ENCODE measurements around the gene LRRC28.
"Not testable (repeated sequence)": the region's sequence is repeated elsewhere in the genome, so short reads cannot be mapped to it uniquely, and the experiment has no call there.

The LRRC28 gene

GRCh38 chr15:99390667-99391066 is 139.4 kb downstream of the LRRC28 start:
- Histone ChIP-seq H3K4me1 (ENCODE audit: insufficient read depth, insufficient read length) (no peaks in the 10 kb centered on the region), H3K27me3 (ENCODE audit: insufficient read depth, insufficient read length) (no peaks in the 10 kb centered on the region), H3K9me3 (ENCODE audit: insufficient read depth, low read length) (no peaks in the 10 kb centered on the region), H3K4me3 (ENCODE audit: insufficient read length, low read depth) (no peak overlapping the region), H3K9ac (ENCODE audit: insufficient read length, low read depth) (no peak overlapping the region), H3K36me3 (ENCODE audit: insufficient read depth, insufficient read length, low read length) (no peaks in the 10 kb centered on the region)
- peak; percentile 23 for DNase-seq (ENCODE audit: low read depth, low spot score)
- no peak for TF ChIP-seq ZNF274 (IDR thresholded peaks at IDR 0.05; ENCODE audit: low read depth, low read length)
- TF ChIP-seq SUZ12 (IDR thresholded peaks at IDR 0.05; ENCODE audit: extremely low read depth, insufficient read depth, insufficient read length): no peak
- no peak for TF ChIP-seq YY1 (IDR thresholded peaks at IDR 0.05; ENCODE audit: insufficient read depth, insufficient read length)

GRCh38 chr15:99393641-99394040 is 142.4 kb downstream of the LRRC28 start:
- Histone ChIP-seq H3K9me3 (ENCODE audit: insufficient read depth, low read length) (no peaks in the 10 kb centered on the region), H3K9ac (ENCODE audit: insufficient read length, low read depth) (no peak overlapping the region), H3K36me3 (ENCODE audit: insufficient read depth, insufficient read length, low read length) (no peaks in the 10 kb centered on the region), H3K4me3 (ENCODE audit: insufficient read length, low read depth) (no peak overlapping the region), H3K4me1 (ENCODE audit: insufficient read depth, insufficient read length) (no peaks in the 10 kb centered on the region), H3K27me3 (ENCODE audit: insufficient read depth, insufficient read length) (no peaks in the 10 kb centered on the region)
- TF ChIP-seq YY1 (IDR thresholded peaks at IDR 0.05; ENCODE audit: insufficient read depth, insufficient read length): no peak
- DNase-seq (ENCODE audit: low read depth, low spot score): no peak

GRCh38 chr15:99396375-99396774 is 145.1 kb downstream of the LRRC28 start:
- DNase-seq (ENCODE audit: low read depth, low spot score): no peak
- Histone ChIP-seq H3K36me3 (ENCODE audit: insufficient read depth, insufficient read length, low read length) (no peaks in the 10 kb centered on the region), H3K27me3 (ENCODE audit: insufficient read depth, insufficient read length) (no peaks in the 10 kb centered on the region), H3K4me3 (ENCODE audit: insufficient read length, low read depth) (no peak overlapping the region), H3K9ac (ENCODE audit: insufficient read length, low read depth) (no peak overlapping the region), H3K4me1 (ENCODE audit: insufficient read depth, insufficient read length) (no peaks in the 10 kb centered on the region), H3K9me3 (ENCODE audit: insufficient read depth, low read length) (no peaks in the 10 kb centered on the region)
- TF ChIP-seq ZNF274 (IDR thresholded peaks at IDR 0.05; ENCODE audit: low read depth, low read length) (no peak), SUZ12 (IDR thresholded peaks at IDR 0.05; ENCODE audit: extremely low read depth, insufficient read depth, insufficient read length) (no peak), YY1 (IDR thresholded peaks at IDR 0.05; ENCODE audit: insufficient read depth, insufficient read length) (no peak)

GRCh38 chr15:99399061-99399460 is 147.8 kb downstream of the LRRC28 start:
- H3K9ac ChIP-seq (ENCODE audit: insufficient read length, low read depth): no peak overlapping the region

GRCh38 chr15:99399618-99400017 is 148.3 kb downstream of the LRRC28 start:
- Histone ChIP-seq H3K4me3 (ENCODE audit: insufficient read length, low read depth) (no peak overlapping the region), H3K9ac (ENCODE audit: insufficient read length, low read depth) (no peak overlapping the region), H3K36me3 (ENCODE audit: insufficient read depth, insufficient read length, low read length) (no peaks in the 10 kb centered on the region), H3K27me3 (ENCODE audit: insufficient read depth, insufficient read length) (no peaks in the 10 kb centered on the region), H3K9me3 (ENCODE audit: insufficient read depth, low read length) (no peaks in the 10 kb centered on the region), H3K4me1 (ENCODE audit: insufficient read depth, insufficient read length) (peaks cover 5% of the 10 kb centered on the region)
- TF ChIP-seq YY1 (IDR thresholded peaks at IDR 0.05; ENCODE audit: insufficient read depth, insufficient read length): no peak
- DNase-seq (ENCODE audit: low read depth, low spot score): no peak

More at GRCh38 chr15:99399061-99399460, 147.8 kb downstream of the LRRC28 start:
- DNase-seq (ENCODE audit: low read depth, low spot score): no peak
- H3K4me3 ChIP-seq (ENCODE audit: insufficient read length, low read depth): no peak overlapping the region
- no peak for TF ChIP-seq YY1 (IDR thresholded peaks at IDR 0.05; ENCODE audit: insufficient read depth, insufficient read length)
- TF ChIP-seq ZNF274 (IDR thresholded peaks at IDR 0.05; ENCODE audit: low read depth, low read length): no peak
- no peak for TF ChIP-seq SUZ12 (IDR thresholded peaks at IDR 0.05; ENCODE audit: extremely low read depth, insufficient read depth, insufficient read length)
- no peaks in the 10 kb centered on the region for H3K9me3 ChIP-seq (ENCODE audit: insufficient read depth, low read length)
- H3K27me3 ChIP-seq (ENCODE audit: insufficient read depth, insufficient read length): no peaks in the 10 kb centered on the region
- H3K4me1 ChIP-seq (ENCODE audit: insufficient read depth, insufficient read length): peaks cover 5% of the 10 kb centered on the region
- H3K36me3 ChIP-seq (ENCODE audit: insufficient read depth, insufficient read length, low read length): no peaks in the 10 kb centered on the region

GRCh38 chr15:99401216-99401615 is 149.9 kb downstream of the LRRC28 start:
- H3K36me3 ChIP-seq (ENCODE audit: insufficient read depth, insufficient read length, low read length): not testable (repeated sequence)

GRCh38 chr15:99402014-99402729 is 150.9 kb downstream of the LRRC28 start:
- DNase-seq (ENCODE audit: low read depth, low spot score): no peak
- H3K9ac ChIP-seq (ENCODE audit: insufficient read length, low read depth): no peak overlapping the region
- H3K4me1 ChIP-seq (ENCODE audit: insufficient read depth, insufficient read length): peaks cover 5% of the 10 kb centered on the region
- no peak overlapping the region for H3K4me3 ChIP-seq (ENCODE audit: insufficient read length, low read depth)
- no peaks in the 10 kb centered on the region for H3K27me3 ChIP-seq (ENCODE audit: insufficient read depth, insufficient read length)
- no peak for TF ChIP-seq SUZ12 (IDR thresholded peaks at IDR 0.05; ENCODE audit: extremely low read depth, insufficient read depth, insufficient read length)
- TF ChIP-seq ZNF274 (IDR thresholded peaks at IDR 0.05; ENCODE audit: low read depth, low read length): no peak
- TF ChIP-seq YY1 (IDR thresholded peaks at IDR 0.05; ENCODE audit: insufficient read depth, insufficient read length): no peak
- no peaks in the 10 kb centered on the region for H3K36me3 ChIP-seq (ENCODE audit: insufficient read depth, insufficient read length, low read length)
- no peaks in the 10 kb centered on the region for H3K9me3 ChIP-seq (ENCODE audit: insufficient read depth, low read length)

More at GRCh38 chr15:99401216-99401615, 149.9 kb downstream of the LRRC28 start:
- not testable (repeated sequence) for DNase-seq (ENCODE audit: low read depth, low spot score); H3K4me3 ChIP-seq (ENCODE audit: insufficient read length, low read depth); H3K27me3 ChIP-seq (ENCODE audit: insufficient read depth, insufficient read length); H3K9ac ChIP-seq (ENCODE audit: insufficient read length, low read depth); H3K9me3 ChIP-seq (ENCODE audit: insufficient read depth, low read length); H3K4me1 ChIP-seq (ENCODE audit: insufficient read depth, insufficient read length)

GRCh38 chr15:99403597-99403996 is 152.3 kb downstream of the LRRC28 start:
- Histone ChIP-seq H3K4me3 (ENCODE audit: insufficient read length, low read depth) (no peak overlapping the region), H3K9me3 (ENCODE audit: insufficient read depth, low read length) (no peaks in the 10 kb centered on the region), H3K27me3 (ENCODE audit: insufficient read depth, insufficient read length) (no peaks in the 10 kb centered on the region), H3K4me1 (ENCODE audit: insufficient read depth, insufficient read length) (peaks cover 11% of the 10 kb centered on the region), H3K36me3 (ENCODE audit: insufficient read depth, insufficient read length, low read length) (no peaks in the 10 kb centered on the region), H3K9ac (ENCODE audit: insufficient read length, low read depth) (no peak overlapping the region)
- DNase-seq (ENCODE audit: low read depth, low spot score): no peak
- TF ChIP-seq ZNF274 (IDR thresholded peaks at IDR 0.05; ENCODE audit: low read depth, low read length): no peak
- TF ChIP-seq YY1 (IDR thresholded peaks at IDR 0.05; ENCODE audit: insufficient read depth, insufficient read length): no peak
- no peak for TF ChIP-seq SUZ12 (IDR thresholded peaks at IDR 0.05; ENCODE audit: extremely low read depth, insufficient read depth, insufficient read length)

Measured in NT2/D1 (cell line).